Thyroid gland (tissue), 4 donors: ENCODE measurements around the gene HLF. TPM values are rescaled to one million over a fixed set of nuclear protein-coding genes. Genes with fewer than 3 reads are reported as not detected.

Source experiments
- DNase-seq, 2 donors: peaks; one replicate each; pipeline ENCODE4 v3.0.0-alpha.2; 2019
- H3K27ac ChIP-seq, 3 donors: fragments of 200-600 bp; sonication (generic); 1 replicate in 2 of 3; 2 replicates in 1 of 3; pipeline ENCODE4 v1.5.1; 2016 to 2019; ENCODE audit warnings: mild to moderate bottlenecking in 1 of 3, moderate library complexity in 1 of 3
- H3K27me3 ChIP-seq: fragments of 200-600 bp; sonication (generic); one replicate; pipeline ENCODE4 v1.5.1; 2019
- H3K36me3 ChIP-seq, 2 donors: fragments of 200-600 bp; sonication (generic); one replicate each; pipeline ENCODE4 v1.5.1; 2016 to 2019
- H3K4me1 ChIP-seq, 2 donors: fragments of 200-600 bp; sonication (generic); one replicate each; pipeline ENCODE4 v1.5.1; 2017 to 2019
- H3K4me3 ChIP-seq, 3 donors: fragments of 200-600 bp; sonication (generic); replicated peaks in 1 of 3; 1 replicate in 2 of 3; 2 replicates in 1 of 3; pipeline ENCODE4 v1.5.1; 2016; ENCODE audit warnings: mild to moderate bottlenecking in 1 of 3
- H3K9me3 ChIP-seq: fragments of 200-600 bp; sonication (generic); one replicate; pipeline ENCODE4 v1.5.1; 2017
- CTCF ChIP-seq, 6 experiments: fragments of 200-600 bp in 3 of 6; fragments of 450-650 bp in 3 of 6; sonication (generic) in 3 of 6; IDR thresholded peaks; one replicate each; pipeline ENCODE4 v1.5.1; 2016 to 2019; ENCODE audit warnings: antibody characterized with exemption in 6 of 6, mild to moderate bottlenecking in 2 of 6, inconsistent platforms in 1 of 6, moderate library complexity in 1 of 6
- POLR2A ChIP-seq, 2 donors: fragments of 450-650 bp; IDR thresholded peaks; one replicate each; pipeline ENCODE4 v1.6.1; 2017; ENCODE audit warnings: antibody characterized with exemption in 2 of 2, mild to moderate bottlenecking in 2 of 2, moderate library complexity in 1 of 2
- WGBS, 2 donors: methylation state at CpG; one replicate each; pipeline ENCODE4 v1.1.5; 2017; 5-methylcytosine and 5-hydroxymethylcytosine counted together
- intact Hi-C: fragments of 100-400 bp; cut with DNase I; formaldehyde crosslinking; loops from one replicate; pipeline ENCODE4 v1.15.1; 2023
- total RNA-seq, 4 donors: library from RNA; depleted of rRNA; stranded (reverse); fragments of >200 nt; gene quantifications; one replicate each; pipeline ENCODE4 v1.2.3, GENCODE V29; 2016

Gene HLF
- total RNA-seq, 4 donors from 2014 or later: 39.4 to 54.1 (median 51.7) TPM

GRCh38 chr17:55223524-55223923 is 41.2 kb upstream of the HLF start:
- Histone ChIP-seq H3K4me3 (no peak overlapping the region), H3K27ac (no peak overlapping the region), H3K36me3 (no peaks in the 10 kb centered on the region), H3K4me1 (no peaks in the 10 kb centered on the region), H3K9me3 (no peaks in the 10 kb centered on the region), H3K27me3 (no peaks in the 10 kb centered on the region)
- TF ChIP-seq CTCF (IDR thresholded peaks at IDR 0.05) (no peak), POLR2A (IDR thresholded peaks at IDR 0.05) (no peak)
- no peak for DNase-seq
- intact Hi-C loops: no loop called here
- 65 to 73% methylated on average over 3 of the region's 3 CpGs for WGBS, 2 donors

GRCh38 chr17:55224746-55225145 is 40.0 kb upstream of the HLF start:
- no peak overlapping the region for H3K27ac ChIP-seq
- no peak for TF ChIP-seq CTCF (IDR thresholded peaks at IDR 0.05)
- TF ChIP-seq POLR2A (IDR thresholded peaks at IDR 0.05): no peak
- no peak for DNase-seq
- 82% methylated on average over 2 of the region's 2 CpGs for WGBS, 2 donors
- no peaks in the 10 kb centered on the region for H3K36me3 ChIP-seq
- no peaks in the 10 kb centered on the region for H3K4me1 ChIP-seq
- H3K9me3 ChIP-seq: no peaks in the 10 kb centered on the region
- no peak overlapping the region for H3K4me3 ChIP-seq
- no peaks in the 10 kb centered on the region for H3K27me3 ChIP-seq
- intact Hi-C loops: no loop called here

GRCh38 chr17:55225237-55225636 is 39.5 kb upstream of the HLF start:
- H3K4me3 ChIP-seq: no peak overlapping the region
- H3K27ac ChIP-seq: no peak overlapping the region
- no peak for TF ChIP-seq POLR2A (IDR thresholded peaks at IDR 0.05)
- TF ChIP-seq CTCF (IDR thresholded peaks at IDR 0.05): no peak
- WGBS, 2 donors: 93 to 97% methylated on average over 5 of the region's 5 CpGs
- no peaks in the 10 kb centered on the region for H3K9me3 ChIP-seq
- no peaks in the 10 kb centered on the region for H3K4me1 ChIP-seq
- no peaks in the 10 kb centered on the region for H3K36me3 ChIP-seq
- H3K27me3 ChIP-seq: no peaks in the 10 kb centered on the region
- intact Hi-C loops: no loop called here
- DNase-seq: no peak

- Histone ChIP-seq H3K4me1 (no peaks in the 10 kb centered on the region), H3K9me3 (no peaks in the 10 kb centered on the region), H3K36me3 (no peaks in the 10 kb centered on the region), H3K27ac (no peak overlapping the region), H3K27me3 (no peaks in the 10 kb centered on the region), H3K4me3 (no peak overlapping the region)
- TF ChIP-seq POLR2A (IDR thresholded peaks at IDR 0.05) (no peak), CTCF (IDR thresholded peaks at IDR 0.05) (no peak)
- 82 to 86% methylated on average over 6 of the region's 6 CpGs for WGBS, 2 donors
- no peak for DNase-seq
- intact Hi-C loops: no loop called here
Observed at GRCh38 chr17:55228683-55229192, 36.0 kb upstream of the HLF start.

GRCh38 chr17:55229276-55229675 is 35.5 kb upstream of the HLF start:
- H3K27me3 ChIP-seq: no peaks in the 10 kb centered on the region
- H3K4me3 ChIP-seq: no peak overlapping the region
- DNase-seq: no peak
- H3K9me3 ChIP-seq: no peaks in the 10 kb centered on the region
- TF ChIP-seq CTCF (IDR thresholded peaks at IDR 0.05): no peak
- no peaks in the 10 kb centered on the region for H3K36me3 ChIP-seq
- H3K27ac ChIP-seq: no peak overlapping the region
- intact Hi-C loops: no loop called here
- WGBS, 2 donors: 76 to 80% methylated on average over 2 of the region's 2 CpGs
- no peaks in the 10 kb centered on the region for H3K4me1 ChIP-seq
